Measurements from ENCODE around the gene AFP. TPM values are rescaled to one million over a fixed set of nuclear protein-coding genes. Genes with fewer than 3 reads are reported as not detected.

Gene AFP
- polyA plus RNA-seq, 3 donors = not detected

DNA sequence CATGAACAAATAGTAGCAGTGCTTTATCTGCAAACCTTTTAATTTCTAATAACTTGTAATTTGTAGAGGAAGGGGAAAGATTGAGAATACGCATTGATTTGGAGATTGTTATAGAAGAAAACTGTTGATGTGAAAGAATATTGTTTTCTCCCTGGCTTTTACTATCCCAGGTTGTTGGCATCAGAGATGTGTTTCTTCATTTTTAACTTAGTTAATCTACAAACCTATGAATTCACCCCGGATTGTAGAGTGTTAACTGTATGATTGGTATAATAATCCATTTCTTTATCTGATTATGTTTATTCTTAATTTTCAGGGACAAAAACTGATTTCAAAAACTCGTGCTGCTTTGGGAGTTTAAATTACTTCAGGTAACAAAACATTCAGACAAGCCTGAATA, 18.9 kb downstream of the AFP start:
- Histone ChIP-seq H2AFZ (ENCODE audit: insufficient read depth, low read depth, low read length, poor library complexity, severe bottlenecking) (no peak overlapping the region), H3K4me1 (ENCODE audit: control insufficient read depth in 1 of 2, insufficient read depth in 2 of 2, low read length in 2 of 2) (no peaks in the 10 kb centered on the region), H3K9ac (ENCODE audit: insufficient read depth, low read length, poor library complexity, severe bottlenecking) (no peak overlapping the region), H3K79me2 (ENCODE audit: insufficient read depth, low read length) (no peaks in the 10 kb centered on the region), H3K27me3 (ENCODE audit: control insufficient read depth in 2 of 2, insufficient read depth in 2 of 2, low read length in 2 of 2) (no peaks in the 10 kb centered on the region), H3K36me3 (replicated peaks in 1 of 2; ENCODE audit: control insufficient read depth in 1 of 2, insufficient read depth in 2 of 2, low read length in 2 of 2) (no peaks in the 10 kb centered on the region), H3K27ac (ENCODE audit: low read depth in 1 of 2, low read length in 2 of 2) (no peak overlapping the region), H4K20me1 (ENCODE audit: insufficient read depth, low read length) (no peaks in the 10 kb centered on the region), H3K4me2 (replicated peaks; ENCODE audit: extremely low read depth, low read length, poor library complexity, severe bottlenecking) (no peak overlapping the region), H3K9me3 (replicated peaks in 1 of 2; ENCODE audit: control insufficient read depth in 1 of 2, insufficient read depth in 1 of 2, low read length in 2 of 2) (no peaks in the 10 kb centered on the region), H3K4me3 (replicated peaks in 1 of 3; ENCODE audit: low read depth in 2 of 3, low read length in 3 of 3) (no peak overlapping the region)
- Mint-ChIP-seq H3K9me3 (no peaks in the 10 kb centered on the region), H3K27ac (no peak overlapping the region), H3K4me3 (no peak overlapping the region), H3K27me3 (ENCODE audit: low read depth in 3 of 3) (peaks cover 0 to 1% (median 1%) of the 10 kb centered on the region in 3 donors), H3K36me3 (no peaks in the 10 kb centered on the region), H3K4me1 (no peaks in the 10 kb centered on the region)
- TF ChIP-seq, protein P1, sequence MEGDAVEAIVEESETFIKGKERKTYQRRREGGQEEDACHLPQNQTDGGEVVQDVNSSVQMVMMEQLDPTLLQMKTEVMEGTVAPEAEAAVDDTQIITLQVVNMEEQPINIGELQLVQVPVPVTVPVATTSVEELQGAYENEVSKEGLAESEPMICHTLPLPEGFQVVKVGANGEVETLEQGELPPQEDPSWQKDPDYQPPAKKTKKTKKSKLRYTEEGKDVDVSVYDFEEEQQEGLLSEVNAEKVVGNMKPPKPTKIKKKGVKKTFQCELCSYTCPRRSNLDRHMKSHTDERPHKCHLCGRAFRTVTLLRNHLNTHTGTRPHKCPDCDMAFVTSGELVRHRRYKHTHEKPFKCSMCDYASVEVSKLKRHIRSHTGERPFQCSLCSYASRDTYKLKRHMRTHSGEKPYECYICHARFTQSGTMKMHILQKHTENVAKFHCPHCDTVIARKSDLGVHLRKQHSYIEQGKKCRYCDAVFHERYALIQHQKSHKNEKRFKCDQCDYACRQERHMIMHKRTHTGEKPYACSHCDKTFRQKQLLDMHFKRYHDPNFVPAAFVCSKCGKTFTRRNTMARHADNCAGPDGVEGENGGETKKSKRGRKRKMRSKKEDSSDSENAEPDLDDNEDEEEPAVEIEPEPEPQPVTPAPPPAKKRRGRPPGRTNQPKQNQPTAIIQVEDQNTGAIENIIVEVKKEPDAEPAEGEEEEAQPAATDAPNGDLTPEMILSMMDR (IDR thresholded peaks at IDR 0.05) = no peak
- no peak for DNase-seq
- no CpG with 5 or more reads among the region's 3 CpGs for WGBS (ENCODE audit: insufficient coverage)
- intact Hi-C loops (cut with micrococcal nuclease) = no loop called here

DNA sequence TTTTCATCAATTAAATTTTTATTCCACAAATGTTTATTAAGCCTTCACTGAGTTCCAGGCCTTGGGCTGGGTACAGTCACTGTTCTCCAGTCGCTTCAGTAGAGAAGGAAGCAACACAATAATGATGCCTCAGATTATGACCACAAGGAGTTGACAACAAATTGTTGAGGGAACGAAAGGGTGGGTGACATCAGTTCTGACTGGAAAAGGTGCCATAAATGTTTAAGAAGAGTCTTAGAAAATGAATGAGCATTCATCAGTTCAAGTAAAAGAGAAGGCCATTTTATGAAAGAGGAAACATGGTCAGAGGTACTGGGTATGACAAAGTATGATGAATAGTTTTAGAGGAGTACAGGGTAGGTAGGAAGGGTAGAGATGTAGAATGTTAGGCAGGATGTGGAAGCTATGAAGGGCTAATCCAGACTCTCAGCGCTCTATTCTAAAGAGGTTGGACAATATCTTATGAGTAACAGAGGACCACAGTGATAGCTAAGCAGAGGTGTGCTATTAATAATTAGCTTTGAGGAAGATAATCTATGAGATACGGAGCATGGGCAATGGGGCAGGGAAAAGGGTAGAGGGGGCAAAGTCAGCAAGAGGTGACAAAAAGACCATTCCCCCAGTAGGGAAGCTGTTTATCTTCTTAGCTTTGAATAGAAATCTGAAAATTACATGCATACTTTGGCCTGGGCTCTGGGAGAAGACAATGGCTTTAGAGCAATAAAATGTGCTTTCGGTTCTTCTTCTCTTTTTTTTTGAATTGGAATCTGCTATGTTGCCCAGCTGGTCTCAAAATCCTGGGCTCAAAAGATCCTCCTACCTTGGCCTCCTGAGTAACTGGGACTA, 20.4 kb downstream of the AFP start:
- Histone ChIP-seq H3K79me2 (ENCODE audit: insufficient read depth, low read length) (no peaks in the 10 kb centered on the region), H3K27ac (ENCODE audit: low read depth in 1 of 2, low read length in 2 of 2) (no peak overlapping the region), H3K4me1 (ENCODE audit: control insufficient read depth in 1 of 2, insufficient read depth in 2 of 2, low read length in 2 of 2) (no peaks in the 10 kb centered on the region), H2AFZ (ENCODE audit: insufficient read depth, low read depth, low read length, poor library complexity, severe bottlenecking) (no peak overlapping the region), H3K9ac (ENCODE audit: insufficient read depth, low read length, poor library complexity, severe bottlenecking) (no peak overlapping the region), H3K4me2 (replicated peaks; ENCODE audit: extremely low read depth, low read length, poor library complexity, severe bottlenecking) (no peak overlapping the region), H3K4me3 (replicated peaks in 1 of 3; ENCODE audit: low read depth in 2 of 3, low read length in 3 of 3) (no peak overlapping the region), H3K9me3 (replicated peaks in 1 of 2; ENCODE audit: control insufficient read depth in 1 of 2, insufficient read depth in 1 of 2, low read length in 2 of 2) (no peaks in the 10 kb centered on the region), H4K20me1 (ENCODE audit: insufficient read depth, low read length) (no peaks in the 10 kb centered on the region), H3K27me3 (ENCODE audit: control insufficient read depth in 2 of 2, insufficient read depth in 2 of 2, low read length in 2 of 2) (no peaks in the 10 kb centered on the region), H3K36me3 (replicated peaks in 1 of 2; ENCODE audit: control insufficient read depth in 1 of 2, insufficient read depth in 2 of 2, low read length in 2 of 2) (no peaks in the 10 kb centered on the region)
- DNase-seq = no peak
- H3K4me3 Mint-ChIP-seq = no peak overlapping the region
- H3K36me3 Mint-ChIP-seq = no peaks in the 10 kb centered on the region
- no peak overlapping the region for H3K27ac Mint-ChIP-seq
- TF ChIP-seq, protein P1 (IDR thresholded peaks at IDR 0.05) = no peak
- WGBS (ENCODE audit: insufficient coverage) = 95% methylated on average over 4 of the region's 5 CpGs
- peaks cover 0 to 1% (median 1%) of the 10 kb centered on the region in 3 donors for H3K27me3 Mint-ChIP-seq (ENCODE audit: low read depth in 3 of 3)
- intact Hi-C loops (cut with micrococcal nuclease) = no loop called here
- no peaks in the 10 kb centered on the region for H3K4me1 Mint-ChIP-seq
- H3K9me3 Mint-ChIP-seq = peaks cover 0 to 2% (median 0%) of the 10 kb centered on the region in 7 donors

All from CD14-positive monocyte (primary cell).